Body of pancreas (tissue), 4 donors: ENCODE measurements around the gene MLKL.

Experiments
- POLR2A ChIP-seq, 3 donors: fragments of 450-650 bp; IDR thresholded peaks; one replicate each; pipeline ENCODE4 v1.6.1; 2016; ENCODE audit warnings: antibody characterized with exemption in 3 of 3, mild to moderate bottlenecking in 2 of 3
- TF ChIP-seq, protein P1 (sequence below), 7 experiments: fragments of 450-650 bp in 4 of 7; fragments of 200-600 bp in 3 of 7; sonication (generic) in 3 of 7; IDR thresholded peaks; one replicate each; pipeline ENCODE4 v1.5.1; 2016 to 2019; ENCODE audit warnings: antibody characterized with exemption in 7 of 7

- TF ChIP-seq POLR2A (IDR thresholded peaks at IDR 0.05) = no peak
- TF ChIP-seq, protein P1, sequence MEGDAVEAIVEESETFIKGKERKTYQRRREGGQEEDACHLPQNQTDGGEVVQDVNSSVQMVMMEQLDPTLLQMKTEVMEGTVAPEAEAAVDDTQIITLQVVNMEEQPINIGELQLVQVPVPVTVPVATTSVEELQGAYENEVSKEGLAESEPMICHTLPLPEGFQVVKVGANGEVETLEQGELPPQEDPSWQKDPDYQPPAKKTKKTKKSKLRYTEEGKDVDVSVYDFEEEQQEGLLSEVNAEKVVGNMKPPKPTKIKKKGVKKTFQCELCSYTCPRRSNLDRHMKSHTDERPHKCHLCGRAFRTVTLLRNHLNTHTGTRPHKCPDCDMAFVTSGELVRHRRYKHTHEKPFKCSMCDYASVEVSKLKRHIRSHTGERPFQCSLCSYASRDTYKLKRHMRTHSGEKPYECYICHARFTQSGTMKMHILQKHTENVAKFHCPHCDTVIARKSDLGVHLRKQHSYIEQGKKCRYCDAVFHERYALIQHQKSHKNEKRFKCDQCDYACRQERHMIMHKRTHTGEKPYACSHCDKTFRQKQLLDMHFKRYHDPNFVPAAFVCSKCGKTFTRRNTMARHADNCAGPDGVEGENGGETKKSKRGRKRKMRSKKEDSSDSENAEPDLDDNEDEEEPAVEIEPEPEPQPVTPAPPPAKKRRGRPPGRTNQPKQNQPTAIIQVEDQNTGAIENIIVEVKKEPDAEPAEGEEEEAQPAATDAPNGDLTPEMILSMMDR (IDR thresholded peaks at IDR 0.05) = no peak
Observed at GRCh38 chr16:74699666-74700065, 996 bp downstream of the MLKL start.
